ENCODE data around the gene NAA50.

DNA sequence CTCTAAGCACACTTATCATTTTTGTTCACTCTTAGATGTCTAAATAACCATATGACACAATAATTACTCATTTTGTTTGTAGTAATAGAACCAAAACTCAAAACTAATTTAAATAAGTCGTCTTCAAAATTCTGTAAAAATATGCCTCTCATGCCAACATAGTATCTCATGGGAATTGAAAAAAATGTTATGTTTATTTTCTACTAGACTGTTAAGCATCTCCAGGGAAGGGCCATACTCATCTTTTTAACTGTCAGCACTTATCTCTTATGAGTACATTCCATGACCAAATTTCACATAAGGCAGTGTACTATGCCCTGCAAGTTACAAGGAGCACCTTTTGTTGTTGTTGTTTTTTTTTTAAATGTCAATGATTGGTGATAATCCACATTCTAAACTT is 31.3 kb downstream of the NAA50 start:
- TF ChIP-seq, protein P1, sequence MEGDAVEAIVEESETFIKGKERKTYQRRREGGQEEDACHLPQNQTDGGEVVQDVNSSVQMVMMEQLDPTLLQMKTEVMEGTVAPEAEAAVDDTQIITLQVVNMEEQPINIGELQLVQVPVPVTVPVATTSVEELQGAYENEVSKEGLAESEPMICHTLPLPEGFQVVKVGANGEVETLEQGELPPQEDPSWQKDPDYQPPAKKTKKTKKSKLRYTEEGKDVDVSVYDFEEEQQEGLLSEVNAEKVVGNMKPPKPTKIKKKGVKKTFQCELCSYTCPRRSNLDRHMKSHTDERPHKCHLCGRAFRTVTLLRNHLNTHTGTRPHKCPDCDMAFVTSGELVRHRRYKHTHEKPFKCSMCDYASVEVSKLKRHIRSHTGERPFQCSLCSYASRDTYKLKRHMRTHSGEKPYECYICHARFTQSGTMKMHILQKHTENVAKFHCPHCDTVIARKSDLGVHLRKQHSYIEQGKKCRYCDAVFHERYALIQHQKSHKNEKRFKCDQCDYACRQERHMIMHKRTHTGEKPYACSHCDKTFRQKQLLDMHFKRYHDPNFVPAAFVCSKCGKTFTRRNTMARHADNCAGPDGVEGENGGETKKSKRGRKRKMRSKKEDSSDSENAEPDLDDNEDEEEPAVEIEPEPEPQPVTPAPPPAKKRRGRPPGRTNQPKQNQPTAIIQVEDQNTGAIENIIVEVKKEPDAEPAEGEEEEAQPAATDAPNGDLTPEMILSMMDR (IDR thresholded peaks at IDR 0.05): no peak
- TF ChIP-seq POLR2AphosphoS5 (IDR thresholded peaks at IDR 0.05; ENCODE audit: low read depth, low read length) (no peak), SIN3A (IDR thresholded peaks at IDR 0.05; ENCODE audit: borderline replicate concordance, insufficient read depth, low read depth, low read length) (no peak)

Measured in Panc1 (cell line).